SK-N-SH treated with all-trans-retinoic acid at 6 μM for 48 hours (cell line): Measurements from ENCODE around the gene PARD3.

ENCODE experiments used
- BACH2 ChIP-seq: fragments of 250-450 bp; sonication (Bioruptor Pico); IDR thresholded peaks from 2 replicates; pipeline ENCODE4 v1.9.0; 2021; ENCODE audit warnings: mild to moderate bottlenecking, borderline replicate concordance
- CREB5 ChIP-seq: fragments of 250-450 bp; sonication (Bioruptor Pico); IDR thresholded peaks from 2 replicates; pipeline ENCODE4 v1.5.1; 2020; ENCODE audit warnings: low read depth, mild to moderate bottlenecking, moderate library complexity
- CSDC2 ChIP-seq: fragments of 250-450 bp; sonication (Bioruptor Pico); IDR thresholded peaks from 2 replicates; pipeline ENCODE4 v1.5.0; 2020; ENCODE audit warnings: mild to moderate bottlenecking, moderate library complexity
- GLIS3 ChIP-seq: fragments of 250-450 bp; sonication (Bioruptor Pico); IDR thresholded peaks from 2 replicates; pipeline ENCODE4 v1.5.0; 2020; ENCODE audit warnings: mild to moderate bottlenecking, moderate library complexity
- OSR1 ChIP-seq: fragments of 250-450 bp; sonication (Bioruptor Pico); IDR thresholded peaks from 2 replicates; pipeline ENCODE4 v1.8.0; 2022; ENCODE audit warnings: moderate library complexity, mild to moderate bottlenecking, inconsistent platforms
- PATZ1 ChIP-seq: fragments of 250-450 bp; sonication (Bioruptor Pico); IDR thresholded peaks from 2 replicates; pipeline ENCODE4 v1.8.0; 2020; ENCODE audit warnings: mild to moderate bottlenecking, moderate library complexity, borderline replicate concordance
- POU6F1 ChIP-seq: fragments of 250-450 bp; sonication (Bioruptor Pico); IDR thresholded peaks from 2 replicates; pipeline ENCODE4 v1.8.0; 2021; ENCODE audit warnings: low read depth, mild to moderate bottlenecking, moderate library complexity, borderline replicate concordance
- TOX ChIP-seq: fragments of 250-450 bp; sonication (Bioruptor Pico); IDR thresholded peaks from 2 replicates; pipeline ENCODE4 v1.8.0; 2021; ENCODE audit warnings: mild to moderate bottlenecking, moderate library complexity, borderline replicate concordance
- ZC3H10 ChIP-seq: fragments of 250-450 bp; sonication (Bioruptor Pico); IDR thresholded peaks from 2 replicates; pipeline ENCODE4 v1.5.1; 2021; ENCODE audit warnings: mild to moderate bottlenecking, moderate library complexity
- ZFP30 ChIP-seq: fragments of 450-650 bp; formaldehyde crosslinking; IDR thresholded peaks from 2 replicates; pipeline ENCODE4 v1.5.0; 2022; ENCODE audit warnings: mild to moderate bottlenecking, moderate library complexity
- ZNF8 ChIP-seq: fragments of 450-650 bp; formaldehyde crosslinking; IDR thresholded peaks from 2 replicates; pipeline ENCODE4 v1.5.0; 2020; ENCODE audit warnings: mild to moderate bottlenecking, moderate library complexity

GRCh38 chr10:34593930-34594329, 221.2 kb downstream of the PARD3 start:
- no peak for TF ChIP-seq CREB5 (CRISPR knock-in tag)
- no peak for TF ChIP-seq TOX
- TF ChIP-seq OSR1, result no peak
- no peak for TF ChIP-seq ZFP30 (CRISPR knock-in tag)
- no peak for TF ChIP-seq GLIS3 (CRISPR knock-in tag)
- TF ChIP-seq ZNF8 (CRISPR knock-in tag), result no peak
- no peak for TF ChIP-seq ZC3H10 (CRISPR knock-in tag)
- TF ChIP-seq PATZ1 (CRISPR knock-in tag), result no peak
- TF ChIP-seq CSDC2 (CRISPR knock-in tag), result no peak
- TF ChIP-seq BACH2 (CRISPR knock-in tag), result no peak
- no peak for TF ChIP-seq POU6F1 (CRISPR knock-in tag)
